ENCODE measurements around the gene LRRC10. TPM values are rescaled to one million over a fixed set of nuclear protein-coding genes. Genes with fewer than 3 reads are reported as not detected.

The LRRC10 gene, protein sequence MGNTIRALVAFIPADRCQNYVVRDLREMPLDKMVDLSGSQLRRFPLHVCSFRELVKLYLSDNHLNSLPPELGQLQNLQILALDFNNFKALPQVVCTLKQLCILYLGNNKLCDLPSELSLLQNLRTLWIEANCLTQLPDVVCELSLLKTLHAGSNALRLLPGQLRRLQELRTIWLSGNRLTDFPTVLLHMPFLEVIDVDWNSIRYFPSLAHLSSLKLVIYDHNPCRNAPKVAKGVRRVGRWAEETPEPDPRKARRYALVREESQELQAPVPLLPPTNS
- total RNA-seq: not detected
- not detected for polyA plus RNA-seq
- long read RNA-seq, donor 1: 0 reads
- long read RNA-seq, donor 2: 0 reads

- no peak within 1 kb of the TSS for H3K4me3 ChIP-seq
- 94 to 95% (median 94%) methylated on average over 4 to 11 of the region's 11 CpGs for WGBS, 5 donors
- intact Hi-C loops (cut with DNase I; ENCODE audit: low total_unique reads): no loop called here
- H3K36me3 ChIP-seq: no peaks in the 10 kb centered on the region
- no peaks in the 10 kb centered on the region for H3K9me3 ChIP-seq
- DNase-seq: no peak
- H3K27me3 ChIP-seq (replicated peaks in 1 of 7): no peaks in the 10 kb centered on the region
- TF ChIP-seq POLR2AphosphoS5 (IDR thresholded peaks at IDR 0.05) (no peak), POLR2A (IDR thresholded peaks at IDR 0.05) (no peak), CTCF (IDR thresholded peaks at IDR 0.05 in 8 of 11, conservative IDR thresholded peaks at IDR 0.05 in 3 of 11) (no peak)
- H3K4me1 ChIP-seq: peaks cover 0 to 9% (median 4%) of the 10 kb centered on the region in 6 donors
- no peak within 1 kb of the TSS for H3K27ac ChIP-seq
Measured at GRCh38 chr12:69610729-69611128, at the start of gene LRRC10. TSS of gene LRRC10 (minus strand) at chr12:69610907. CDS start at chr12:69610838, 69 bp downstream.

DNA sequence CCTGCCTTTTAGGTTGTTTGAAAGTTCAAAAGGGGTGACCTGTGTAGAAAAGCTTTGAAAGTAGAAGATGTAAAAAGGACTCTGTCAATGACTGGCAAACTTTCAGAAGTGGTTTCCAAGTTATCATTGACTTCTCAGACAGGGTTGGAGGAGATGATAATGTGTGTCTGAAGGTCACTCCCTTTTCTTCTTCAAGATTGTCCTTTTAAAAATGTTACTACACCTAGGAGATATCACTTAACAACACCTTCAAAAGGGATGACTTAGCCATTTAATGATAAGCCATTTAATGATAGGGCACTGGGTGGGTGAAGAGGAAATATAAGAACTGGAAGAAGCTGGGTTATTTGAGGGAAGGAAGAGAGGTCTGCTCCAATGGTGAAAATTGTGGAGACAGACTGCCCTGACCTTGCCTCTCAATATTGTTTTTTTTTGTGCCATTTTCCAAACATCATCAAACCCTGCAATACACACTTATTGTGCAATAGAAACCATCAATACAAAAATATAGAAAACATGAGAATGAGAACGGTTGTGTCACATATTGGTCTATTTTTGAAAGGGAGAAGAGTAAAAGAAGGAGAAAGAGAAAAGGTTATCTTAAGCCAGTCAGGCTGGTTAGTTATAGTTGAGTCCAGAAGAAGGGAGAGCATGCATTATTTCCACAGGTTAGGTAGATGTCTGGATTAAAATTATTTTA lies 49.6 kb upstream of the LRRC10 start:
- H3K27ac ChIP-seq: no peak overlapping the region
- no peak for DNase-seq
- no peaks in the 10 kb centered on the region for H3K36me3 ChIP-seq
- intact Hi-C loops (cut with DNase I; ENCODE audit: low total_unique reads): no loop called here
- 82 to 97% (median 90%) methylated on average over 1 of the region's 1 CpG for WGBS, 5 donors
- TF ChIP-seq POLR2A (IDR thresholded peaks at IDR 0.05): no peak
- TF ChIP-seq CTCF (IDR thresholded peaks at IDR 0.05 in 8 of 11, conservative IDR thresholded peaks at IDR 0.05 in 3 of 11): no peak
- TF ChIP-seq POLR2AphosphoS5 (IDR thresholded peaks at IDR 0.05): no peak
- no peaks in the 10 kb centered on the region for H3K27me3 ChIP-seq (replicated peaks in 1 of 7)
- no peak overlapping the region for H3K4me3 ChIP-seq
- no peaks in the 10 kb centered on the region for H3K9me3 ChIP-seq
- H3K4me1 ChIP-seq: peaks cover 0 to 7% (median 0%) of the 10 kb centered on the region in 6 donors

DNA sequence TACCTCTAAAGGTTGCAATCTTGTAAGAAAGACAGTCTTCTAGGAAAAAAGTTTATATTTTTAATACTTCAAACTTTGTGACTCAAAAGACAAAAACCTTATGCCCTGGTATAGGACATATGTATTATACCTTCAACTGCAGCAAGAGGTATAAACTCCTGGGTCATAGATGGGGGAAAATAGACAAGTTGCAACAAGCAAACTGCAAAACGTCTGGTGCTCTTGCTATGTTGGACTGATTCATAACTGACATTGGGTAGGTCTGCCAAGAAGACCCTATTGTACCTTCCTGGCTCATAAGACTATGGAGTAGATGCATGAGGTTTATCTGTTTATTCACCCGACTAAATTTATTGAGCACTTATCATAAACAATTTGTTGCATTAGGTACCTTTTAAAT lies 47.5 kb upstream of the LRRC10 start:
- Histone ChIP-seq H3K27ac (peak overlapping the region in 2 of 8 donors; percentile 51 to 59), H3K27me3 (replicated peaks in 1 of 7) (no peaks in the 10 kb centered on the region), H3K4me3 (no peak overlapping the region), H3K9me3 (no peaks in the 10 kb centered on the region), H3K36me3 (no peaks in the 10 kb centered on the region), H3K4me1 (peaks cover 0 to 7% (median 0%) of the 10 kb centered on the region in 6 donors)
- TF ChIP-seq POLR2A (IDR thresholded peaks at IDR 0.05) (no peak), CTCF (IDR thresholded peaks at IDR 0.05 in 8 of 11, conservative IDR thresholded peaks at IDR 0.05 in 3 of 11) (no peak), POLR2AphosphoS5 (IDR thresholded peaks at IDR 0.05) (no peak)
- DNase-seq: no peak
- WGBS, 5 donors: 69 to 79% (median 71%) methylated on average over 2 of the region's 2 CpGs
- intact Hi-C loops (cut with DNase I; ENCODE audit: low total_unique reads): no loop called here

Data from spleen (tissue), 13 donors.